ENCODE measurements around the gene ODF2. TPM values are rescaled to one million over a fixed set of nuclear protein-coding genes. Genes with fewer than 3 reads are reported as not detected.

ODF2 gene
- total and polyA plus RNA-seq, 3 experiments from 2014 or later = 31.4 to 65.0 (median 64.2) TPM

DNA sequence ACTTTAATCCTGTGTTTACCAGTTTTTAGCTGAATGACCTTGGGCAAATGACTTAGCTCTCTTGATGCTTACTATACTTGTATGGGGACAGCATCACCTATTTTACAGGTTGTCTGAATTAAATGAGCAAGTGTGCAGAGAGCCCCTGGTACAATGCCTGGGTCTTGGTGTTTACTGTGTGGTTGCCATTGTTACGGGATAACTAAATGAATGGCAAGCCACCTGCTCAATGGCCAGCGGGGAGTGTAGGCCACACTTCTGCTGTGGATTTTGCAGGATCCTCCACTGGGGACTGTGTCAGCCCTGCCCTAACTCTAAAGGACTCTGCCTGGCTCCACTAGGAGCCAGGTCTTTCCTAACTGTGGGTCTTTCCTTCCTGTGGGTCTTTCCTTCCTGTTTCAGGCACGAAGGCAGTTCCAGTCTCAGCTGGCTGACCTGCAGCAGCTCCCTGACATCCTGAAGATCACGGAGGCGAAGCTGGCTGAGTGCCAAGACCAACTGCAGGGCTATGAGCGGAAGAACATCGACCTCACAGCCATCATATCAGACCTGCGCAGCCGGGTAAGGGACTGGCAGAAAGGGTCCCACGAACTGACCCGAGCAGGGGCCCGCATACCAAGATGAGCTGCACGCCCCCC is 38.4 kb downstream of the ODF2 start:
- H3K4me1 ChIP-seq (ENCODE audit: insufficient read depth, low read length) = no peaks in the 10 kb centered on the region
- DNase-seq = peak in 1 of 5 donors; percentile 12
- ChIA-PET CTCF (interaction anchor here (2.2 kb wide), 1 partner anchor 18 kb away, joined by 4 read pairs; no protein-coding TSS in a partner anchor), POLR2A (no interaction called here)
- peaks cover 20% of the 10 kb centered on the region for H3K36me3 ChIP-seq (ENCODE audit: insufficient read depth, low read length)
- Mint-ChIP-seq H3K4me3 (no peak overlapping the region), H3K9me3 (no peaks in the 10 kb centered on the region), H3K27me3 (no peaks in the 10 kb centered on the region), H3K27ac (no peak overlapping the region), H3K36me3 (peaks cover 4 to 75% (median 5%) of the 10 kb centered on the region in 3 donors), H3K4me1 (no peaks in the 10 kb centered on the region)
- H3K27me3 ChIP-seq (ENCODE audit: insufficient read depth, low read length, poor library complexity, severe bottlenecking) = no peaks in the 10 kb centered on the region
- no peak overlapping the region for H3K4me3 ChIP-seq (ENCODE audit: low read length)
- no peak overlapping the region for H3K27ac ChIP-seq (ENCODE audit: low read depth, low read length)
- no peaks in the 10 kb centered on the region for H3K9me3 ChIP-seq (ENCODE audit: low read length)

DNA sequence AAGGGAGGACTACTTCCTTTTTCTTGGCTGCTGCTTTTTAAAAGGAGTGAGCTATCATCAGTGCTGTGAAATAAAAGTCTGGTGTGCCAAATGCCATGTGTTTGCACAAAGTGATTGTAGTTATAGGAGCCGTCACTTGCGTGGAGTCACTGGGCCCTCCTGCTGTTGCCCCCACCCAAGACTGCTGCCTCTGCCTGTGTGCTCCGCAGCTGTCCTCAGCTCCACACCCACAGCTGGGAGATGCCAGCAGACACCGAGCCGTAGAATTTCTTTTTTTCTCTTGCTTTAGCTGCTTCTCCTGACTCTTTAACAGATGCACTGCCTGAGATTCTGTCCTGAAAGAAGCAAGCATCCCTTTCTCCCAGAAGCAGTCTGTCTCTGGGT is 38.9 kb downstream of the ODF2 start:
- Histone ChIP-seq H3K27ac (ENCODE audit: low read depth, low read length) (no peak overlapping the region), H3K4me3 (ENCODE audit: low read length) (no peak overlapping the region), H3K27me3 (ENCODE audit: insufficient read depth, low read length, poor library complexity, severe bottlenecking) (no peaks in the 10 kb centered on the region), H3K9me3 (ENCODE audit: low read length) (no peaks in the 10 kb centered on the region), H3K36me3 (ENCODE audit: insufficient read depth, low read length) (peaks cover 20% of the 10 kb centered on the region), H3K4me1 (ENCODE audit: insufficient read depth, low read length) (no peaks in the 10 kb centered on the region)
- POLR2A ChIA-PET = interaction anchor here (0.6 kb wide), 1 partner anchor 8 kb away, joined by 3 read pairs; no protein-coding TSS in a partner anchor
- Mint-ChIP-seq H3K27ac (peak overlapping the region in 3 of 8 donors; percentile 29 to 42 (median 33)), H3K36me3 (peaks cover 2 to 74% (median 2%) of the 10 kb centered on the region in 3 donors), H3K27me3 (no peaks in the 10 kb centered on the region), H3K4me3 (no peak overlapping the region), H3K4me1 (no peaks in the 10 kb centered on the region), H3K9me3 (no peaks in the 10 kb centered on the region)
- no peak for DNase-seq
- CTCF ChIA-PET = interaction anchor here (2.2 kb wide), 1 partner anchor 17 kb away, joined by 4 read pairs; no protein-coding TSS in a partner anchor

DNA sequence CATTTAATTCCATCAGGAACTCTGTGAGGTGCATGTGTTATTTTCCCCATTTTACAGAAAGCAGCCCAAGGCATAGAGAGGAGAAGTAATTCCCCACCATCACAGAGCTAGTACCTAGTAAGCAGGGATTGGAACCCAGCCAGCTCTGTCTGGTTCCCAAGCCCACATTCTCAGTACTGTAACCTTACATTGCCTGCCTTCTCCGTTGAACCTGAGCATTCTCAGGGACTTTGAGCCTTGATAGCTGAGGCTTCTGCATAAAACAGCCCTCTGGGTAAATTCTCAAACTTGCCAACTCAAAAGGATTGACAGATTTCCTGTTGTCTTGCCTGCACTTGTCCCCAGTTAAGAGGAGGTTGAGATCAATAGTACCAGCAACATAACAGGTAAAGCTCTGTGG is 39.5 kb downstream of the ODF2 start:
- Mint-ChIP-seq H3K4me3 (no peak overlapping the region), H3K27ac (peak overlapping the region in 2 of 8 donors; percentile 27 to 42), H3K4me1 (no peaks in the 10 kb centered on the region), H3K9me3 (no peaks in the 10 kb centered on the region), H3K27me3 (no peaks in the 10 kb centered on the region), H3K36me3 (peaks cover 0 to 74% (median 5%) of the 10 kb centered on the region in 3 donors)
- Histone ChIP-seq H3K4me3 (ENCODE audit: low read length) (no peak overlapping the region), H3K9me3 (ENCODE audit: low read length) (no peaks in the 10 kb centered on the region), H3K4me1 (ENCODE audit: insufficient read depth, low read length) (no peaks in the 10 kb centered on the region), H3K36me3 (ENCODE audit: insufficient read depth, low read length) (peaks cover 20% of the 10 kb centered on the region), H3K27ac (ENCODE audit: low read depth, low read length) (no peak overlapping the region), H3K27me3 (ENCODE audit: insufficient read depth, low read length, poor library complexity, severe bottlenecking) (no peaks in the 10 kb centered on the region)
- ChIA-PET CTCF (interaction anchor here (2.2 kb wide), 1 partner anchor 17 kb away, joined by 4 read pairs; no protein-coding TSS in a partner anchor), POLR2A (interaction anchor here (0.6 to 1.0 kb wide), 2 partner anchors 8 to 62 kb away, joined by 3 to 6 read pairs; no protein-coding TSS in a partner anchor)
- DNase-seq = no peak

DNA sequence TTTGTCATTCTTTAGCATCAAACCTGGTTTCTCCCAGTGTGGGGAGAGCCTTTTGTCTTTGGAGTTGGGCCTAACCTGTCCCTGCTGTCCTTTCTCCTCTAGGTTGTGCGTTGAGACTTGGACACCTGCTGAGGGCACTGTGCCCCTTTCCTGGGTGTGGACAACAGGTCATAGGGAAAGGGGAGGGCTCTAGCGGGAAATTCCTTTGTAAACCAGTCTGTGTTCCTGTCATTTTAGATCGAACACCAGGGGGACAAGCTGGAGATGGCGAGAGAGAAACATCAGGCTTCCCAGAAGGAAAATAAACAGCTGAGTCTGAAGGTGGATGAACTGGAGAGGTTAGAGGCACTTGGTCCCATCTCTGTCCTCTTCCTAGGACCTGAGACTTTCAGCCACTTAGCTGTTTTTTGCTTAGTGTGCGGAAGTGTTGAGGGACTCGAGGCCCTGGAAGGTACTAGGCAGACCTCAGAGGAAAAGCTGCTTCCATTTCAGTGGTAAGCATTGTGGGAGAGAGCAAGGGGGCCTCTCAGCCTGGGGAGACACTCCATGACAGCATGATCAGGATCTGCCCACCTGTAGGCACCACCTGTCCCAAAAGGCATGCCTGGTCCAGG is 40.1 kb downstream of the ODF2 start:
- H3K27me3 Mint-ChIP-seq = no peaks in the 10 kb centered on the region
- peaks cover 0 to 77% (median 6%) of the 10 kb centered on the region in 3 donors for H3K36me3 Mint-ChIP-seq
- CTCF ChIA-PET = interaction anchor here (1.1 to 2.2 kb wide), 2 partner anchors 9 to 16 kb away, joined by 3 to 4 read pairs; no protein-coding TSS in a partner anchor
- H3K27me3 ChIP-seq (ENCODE audit: insufficient read depth, low read length, poor library complexity, severe bottlenecking) = no peaks in the 10 kb centered on the region
- POLR2A ChIA-PET = interaction anchor here (1.0 kb wide), 1 partner anchor 62 kb away, joined by 6 read pairs; no protein-coding TSS in a partner anchor
- H3K27ac Mint-ChIP-seq = peak overlapping the region in 2 of 8 donors; percentile 10 to 29
- no peak overlapping the region for H3K27ac ChIP-seq (ENCODE audit: low read depth, low read length)
- no peaks in the 10 kb centered on the region for H3K9me3 ChIP-seq (ENCODE audit: low read length)
- H3K4me1 Mint-ChIP-seq = no peaks in the 10 kb centered on the region
- peak overlapping the region in 1 of 7 donors; percentile 77 for H3K4me3 Mint-ChIP-seq
- H3K4me3 ChIP-seq (ENCODE audit: low read length) = no peak overlapping the region
- no peaks in the 10 kb centered on the region for H3K9me3 Mint-ChIP-seq
- H3K36me3 ChIP-seq (ENCODE audit: insufficient read depth, low read length) = peaks cover 20% of the 10 kb centered on the region
- H3K4me1 ChIP-seq (ENCODE audit: insufficient read depth, low read length) = no peaks in the 10 kb centered on the region
- DNase-seq = no peak

DNA sequence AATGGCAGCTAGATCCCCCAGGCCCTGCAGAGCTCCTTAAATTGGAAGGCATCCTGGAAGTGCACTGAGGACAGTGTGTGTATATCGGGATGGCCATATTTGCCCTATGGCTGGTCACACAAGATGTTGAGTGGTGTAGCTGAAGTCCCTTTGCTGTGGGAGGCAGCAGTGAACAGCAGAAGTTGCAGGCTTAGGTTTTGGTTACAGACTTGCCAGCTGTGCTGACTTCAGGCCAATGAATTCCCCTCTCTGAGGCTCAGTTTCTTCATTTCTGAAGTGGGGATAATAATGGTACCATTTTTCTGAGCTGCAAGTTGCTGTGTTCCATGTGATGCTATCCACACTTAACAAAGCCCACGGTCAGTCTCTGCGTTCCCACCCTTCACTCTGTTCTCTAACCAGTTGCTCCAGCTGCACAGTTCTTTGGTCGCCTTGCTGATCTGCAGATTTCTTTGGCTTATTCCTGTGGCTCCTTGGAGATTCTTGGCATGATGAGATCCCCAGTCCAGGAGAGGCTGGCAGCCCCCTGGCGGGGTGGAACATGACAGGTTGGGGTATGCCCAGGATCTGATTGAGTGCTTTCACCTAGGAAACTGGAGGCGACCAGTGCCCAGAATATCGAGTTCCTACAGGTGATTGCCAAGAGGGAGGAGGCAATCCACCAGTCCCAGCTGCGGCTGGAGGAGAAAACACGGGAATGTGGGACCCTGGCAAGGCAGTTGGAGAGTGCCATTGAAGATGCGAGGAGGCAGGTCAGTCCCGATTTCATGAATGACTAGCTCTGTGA is 42.2 kb downstream of the ODF2 start:
- Histone ChIP-seq H3K27me3 (ENCODE audit: insufficient read depth, low read length, poor library complexity, severe bottlenecking) (no peaks in the 10 kb centered on the region), H3K4me1 (ENCODE audit: insufficient read depth, low read length) (no peaks in the 10 kb centered on the region), H3K27ac (ENCODE audit: low read depth, low read length) (no peak overlapping the region), H3K4me3 (ENCODE audit: low read length) (no peak overlapping the region), H3K36me3 (ENCODE audit: insufficient read depth, low read length) (peaks cover 20% of the 10 kb centered on the region), H3K9me3 (ENCODE audit: low read length) (no peaks in the 10 kb centered on the region)
- Mint-ChIP-seq H3K4me3 (no peak overlapping the region), H3K4me1 (no peaks in the 10 kb centered on the region), H3K27ac (peak overlapping the region in 1 of 8 donors; percentile 33), H3K9me3 (no peaks in the 10 kb centered on the region), H3K36me3 (peaks cover 0 to 76% (median 6%) of the 10 kb centered on the region in 3 donors), H3K27me3 (no peaks in the 10 kb centered on the region)
- ChIA-PET POLR2A (no interaction called here), CTCF (no interaction called here)
- DNase-seq = no peak

DNA sequence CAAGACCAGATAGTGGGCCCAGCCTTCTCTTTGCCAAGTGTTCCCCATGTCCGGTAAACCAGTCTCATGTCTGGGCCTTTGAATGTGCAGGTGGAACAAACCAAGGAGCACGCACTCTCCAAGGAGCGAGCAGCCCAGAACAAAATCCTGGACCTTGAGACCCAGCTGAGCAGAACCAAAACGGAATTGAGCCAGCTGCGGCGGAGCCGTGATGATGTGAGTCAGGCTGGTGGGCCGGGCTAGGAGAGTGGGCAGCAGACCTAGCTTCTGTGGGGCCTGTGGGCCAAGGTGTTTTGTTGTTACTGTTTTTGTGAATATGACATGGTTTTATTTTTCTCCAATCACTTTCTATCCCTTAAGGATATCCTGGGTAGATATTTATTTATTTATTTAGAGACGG is 43.1 kb downstream of the ODF2 start:
- CTCF ChIA-PET = no interaction called here

DNA sequence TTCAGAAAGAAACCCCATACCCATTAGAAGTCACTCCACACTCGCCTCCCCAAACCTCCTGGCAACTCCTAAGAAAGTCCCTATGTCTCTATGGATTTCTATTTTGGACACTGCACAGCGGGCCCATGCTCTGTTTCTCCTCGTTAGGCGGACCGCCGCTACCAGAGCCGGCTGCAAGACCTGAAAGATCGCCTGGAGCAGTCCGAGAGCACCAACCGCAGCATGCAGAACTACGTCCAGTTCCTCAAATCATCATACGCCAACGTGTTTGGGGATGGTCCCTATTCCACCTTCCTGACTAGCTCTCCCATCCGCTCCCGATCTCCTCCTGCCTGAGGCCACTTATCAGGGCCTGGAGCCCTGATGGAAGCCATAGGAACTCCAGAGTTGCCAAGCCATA is 44.1 kb downstream of the ODF2 start:
- Histone ChIP-seq H3K9me3 (ENCODE audit: low read length) (no peaks in the 10 kb centered on the region), H3K4me1 (ENCODE audit: insufficient read depth, low read length) (peaks cover 4% of the 10 kb centered on the region), H3K27ac (ENCODE audit: low read depth, low read length) (no peak overlapping the region), H3K36me3 (ENCODE audit: insufficient read depth, low read length) (peaks cover 13% of the 10 kb centered on the region), H3K27me3 (ENCODE audit: insufficient read depth, low read length, poor library complexity, severe bottlenecking) (no peaks in the 10 kb centered on the region), H3K4me3 (ENCODE audit: low read length) (no peak overlapping the region)
- Mint-ChIP-seq H3K27ac (peak overlapping the region in 1 of 8 donors; percentile 51), H3K4me1 (peaks cover 5 to 10% (median 5%) of the 10 kb centered on the region in 3 donors), H3K27me3 (no peaks in the 10 kb centered on the region), H3K36me3 (peaks cover 0 to 63% (median 6%) of the 10 kb centered on the region in 3 donors), H3K9me3 (no peaks in the 10 kb centered on the region), H3K4me3 (peak overlapping the region in 1 of 7 donors; percentile 27)
- CTCF ChIA-PET = no interaction called here
- no peak for DNase-seq
- POLR2A ChIA-PET = no interaction called here

More for the DNA sequence above, 43.1 kb downstream of the ODF2 start:
- POLR2A ChIA-PET = interaction anchor here (0.5 kb wide), 1 partner anchor 331 kb away, joined by 7 read pairs; no protein-coding TSS in a partner anchor
- H3K4me3 ChIP-seq (ENCODE audit: low read length) = no peak overlapping the region
- DNase-seq = no peak
- H3K36me3 ChIP-seq (ENCODE audit: insufficient read depth, low read length) = peaks cover 20% of the 10 kb centered on the region
- no peak overlapping the region for H3K4me3 Mint-ChIP-seq
- H3K27me3 Mint-ChIP-seq = no peaks in the 10 kb centered on the region
- no peaks in the 10 kb centered on the region for H3K9me3 ChIP-seq (ENCODE audit: low read length)
- peaks cover 2% of the 10 kb centered on the region for H3K4me1 ChIP-seq (ENCODE audit: insufficient read depth, low read length)
- no peaks in the 10 kb centered on the region for H3K9me3 Mint-ChIP-seq
- peaks cover 2 to 3% (median 2%) of the 10 kb centered on the region in 3 donors for H3K4me1 Mint-ChIP-seq
- H3K36me3 Mint-ChIP-seq = peaks cover 0 to 70% (median 6%) of the 10 kb centered on the region in 3 donors
- H3K27ac ChIP-seq (ENCODE audit: low read depth, low read length) = no peak overlapping the region
- no peak overlapping the region for H3K27ac Mint-ChIP-seq
- no peaks in the 10 kb centered on the region for H3K27me3 ChIP-seq (ENCODE audit: insufficient read depth, low read length, poor library complexity, severe bottlenecking)
